Heart left ventricle (tissue), 16 donors: ENCODE results near the gene CCDC134. TPM values are rescaled to one million over a fixed set of nuclear protein-coding genes. Genes with fewer than 3 reads are reported as not detected.

Experiments
- ATAC-seq, 4 donors: fragments of 200-7000 bp; cut with Tn5 transposase; one replicate each; pipeline ENCODE4 v1.9.1; 2020 to 2022; ENCODE audit warnings: moderate library complexity in 4 of 4, mild to moderate bottlenecking in 3 of 4, moderate number of reproducible peaks in 1 of 4
- DNase-seq, 5 donors: peaks; one replicate each; pipeline ENCODE4 v3.0.0-alpha.2; 2020
- H3K27ac ChIP-seq, 12 donors: fragments of 200-600 bp; sonication (generic) in 4 of 12; one replicate each; pipeline versions ENCODE4 v1.5.0 to v1.8.0; 2016 to 2022; ENCODE audit warnings: mild to moderate bottlenecking in 2 of 12
- H3K27me3 ChIP-seq, 9 donors: fragments of 200-600 bp; sonication (generic) in 2 of 9; one replicate each; pipeline versions ENCODE4 v1.5.1 to v1.8.0; 2016 to 2022; ENCODE audit warnings: mild to moderate bottlenecking in 3 of 9
- H3K36me3 ChIP-seq, 9 donors: fragments of 200-600 bp; sonication (generic) in 2 of 9; one replicate each; pipeline versions ENCODE4 v1.5.0 to v1.8.0; 2018 to 2022; ENCODE audit warnings: mild to moderate bottlenecking in 2 of 9
- H3K4me1 ChIP-seq, 12 donors: fragments of 200-600 bp; sonication (generic) in 4 of 12; one replicate each; pipeline versions ENCODE4 v1.5.0 to v1.8.0; 2016 to 2022; ENCODE audit warnings: mild to moderate bottlenecking in 3 of 12
- H3K4me3 ChIP-seq, 12 donors: fragments of 200-600 bp; sonication (generic) in 4 of 12; one replicate each; pipeline versions ENCODE4 v1.5.0 to v1.8.0; 2017 to 2022; ENCODE audit warnings: mild to moderate bottlenecking in 9 of 12, moderate library complexity in 4 of 12
- H3K9me3 ChIP-seq, 12 donors: fragments of 200-600 bp; sonication (generic) in 4 of 12; one replicate each; pipeline versions ENCODE4 v1.5.0 to v1.8.0; 2016 to 2022; ENCODE audit warnings: mild to moderate bottlenecking in 1 of 12
- CTCF ChIP-seq, 12 donors: fragments of 200-600 bp; sonication (generic) in 4 of 12; IDR thresholded peaks; one replicate each; pipeline versions ENCODE4 v1.5.0 to v1.8.0; 2018 to 2022; ENCODE audit warnings: antibody characterized with exemption in 12 of 12, mild to moderate bottlenecking in 5 of 12
- POLR2A ChIP-seq, 2 donors: fragments of 450-650 bp; IDR thresholded peaks; one replicate each; pipeline ENCODE4 v1.6.1; 2017; ENCODE audit warnings: antibody characterized with exemption in 2 of 2, mild to moderate bottlenecking in 2 of 2, moderate library complexity in 2 of 2
- WGBS, 4 donors: extraction: QIAGEN DNeasy Blood & Tissue Kit in 2 of 4; methylation state at CpG; one replicate each; pipeline versions ENCODE4 v1.1.5 to v1.1.7; 2013 to 2018; 5-methylcytosine and 5-hydroxymethylcytosine counted together
- intact Hi-C, 10 donors: fragments of 100-400 bp; cut with DNase I; formaldehyde crosslinking; loops; one replicate each; pipeline versions ENCODE4 v1.11.1 to v1.14.2; 2022
- polyA plus RNA-seq, 2 donors: library from polyadenylated mRNA; stranded (reverse); fragments of 200-250 nt; gene quantifications; one replicate each; pipeline ENCODE4 v1.2.3, GENCODE V29; 2013
- total RNA-seq, 9 donors: library from RNA; depleted of rRNA in 2 of 9; stranded (reverse); fragments of >200 nt in 2 of 9; fragmentation: NEBNext Ultra II Directional in 3 of 9; extraction: Animal tissue kit (Norgen Biotek cat#: 25700) in 3 of 9; gene quantifications; one replicate each; pipeline versions ENCODE4 v1.1.0 to v1.2.4, GENCODE V29; 2016 to 2023
- donor health status: ischemic (EF 13 %, LVEDD 7.1; RV severe dilation, severe dysfunction).
- donor health status: healthy with polysubstance abuse.
- donor health status: DM: no; HTN: yes; CAD: no.
- donor health status: DM: no; HTN: no; CAD: no.
- donor health status: ischemic (EF 25% LVEDD 6.9; RV normal size, moderate dysfunction).
- donor health status: ischemic (EF 25% LVEDD 5.7; RV mildly dilated, moderate dysfunction).
- donor health status: healthy.
- donor health status: DM: yes; HTN: yes; CAD: no.
- donor health status: ischemic (EF 35%, LVEDD 5.7; RV mildly dilated, moderate dysfunction).
- donor health status: nonischemic (EF 11% LVEDD 7.7; RV severe dilation, severe dysfunction).
- donor health status: DM: yes; HTN: yes; CAD: no.
- donor health status: PGD.
- donor health status: ischemic (EF 29% LVEDD 5.4; RV normal size, mild dysfunction).
- donor health status: nonischemic (EF 23%, LVEDD 6.1; RV moderate dilation, normal function).

Gene CCDC134
- total and polyA plus RNA-seq, 11 donors: 2.2 to 10.2 (median 3.5) TPM

GRCh38 chr22:41815716-41816115, 15.2 kb downstream of the CCDC134 start:
- DNase-seq: no peak
- Histone ChIP-seq H3K4me3 (no peak overlapping the region), H3K27me3 (no peaks in the 10 kb centered on the region), H3K36me3 (peaks cover 0 to 29% (median 23%) of the 10 kb centered on the region in 9 donors), H3K9me3 (no peaks in the 10 kb centered on the region), H3K4me1 (no peaks in the 10 kb centered on the region), H3K27ac (no peak overlapping the region)
- WGBS, 4 donors: 87 to 99% (median 95%) methylated on average over 3 of the region's 3 CpGs
- no peak for ATAC-seq
- TF ChIP-seq POLR2A (IDR thresholded peaks at IDR 0.05): no peak
- TF ChIP-seq CTCF (IDR thresholded peaks at IDR 0.05): no peak
- intact Hi-C loops: no loop called here

GRCh38 chr22:41816241-41816640, 15.8 kb downstream of the CCDC134 start:
- Histone ChIP-seq H3K27me3 (no peaks in the 10 kb centered on the region), H3K27ac (no peak overlapping the region), H3K4me3 (no peak overlapping the region), H3K36me3 (peaks cover 0 to 28% (median 19%) of the 10 kb centered on the region in 9 donors), H3K9me3 (no peaks in the 10 kb centered on the region), H3K4me1 (no peaks in the 10 kb centered on the region)
- TF ChIP-seq CTCF (IDR thresholded peaks at IDR 0.05) (no peak), POLR2A (IDR thresholded peaks at IDR 0.05) (no peak)
- WGBS, 4 donors: 92 to 95% (median 94%) methylated on average over 1 of the region's 1 CpG
- ATAC-seq (no peak), DNase-seq (no peak)
- intact Hi-C loops: no loop called here

- intact Hi-C loops: no loop called here
- WGBS, 4 donors: 91 to 97% (median 95%) methylated on average over 2 of the region's 2 CpGs
- H3K27ac ChIP-seq: no peak overlapping the region
- no peaks in the 10 kb centered on the region for H3K9me3 ChIP-seq
- H3K4me1 ChIP-seq: no peaks in the 10 kb centered on the region
- no peaks in the 10 kb centered on the region for H3K27me3 ChIP-seq
- no peak for TF ChIP-seq POLR2A (IDR thresholded peaks at IDR 0.05)
- ATAC-seq: no peak
- H3K4me3 ChIP-seq: no peak overlapping the region
- H3K36me3 ChIP-seq: peaks cover 0 to 28% (median 14%) of the 10 kb centered on the region in 9 donors
- DNase-seq: no peak
These were observed 16.4 kb downstream of the CCDC134 start for GRCh38 chr22:41816871-41817270.

- H3K36me3 ChIP-seq: peaks cover 0 to 24% (median 10%) of the 10 kb centered on the region in 9 donors
- no peaks in the 10 kb centered on the region for H3K4me1 ChIP-seq
- H3K27ac ChIP-seq: no peak overlapping the region
- no peak for TF ChIP-seq POLR2A (IDR thresholded peaks at IDR 0.05)
- TF ChIP-seq CTCF (IDR thresholded peaks at IDR 0.05): no peak
- 85 to 90% (median 87%) methylated on average over 5 of the region's 5 CpGs for WGBS, 4 donors
- intact Hi-C loops: no loop called here
- no peaks in the 10 kb centered on the region for H3K27me3 ChIP-seq
- no peak for DNase-seq
- H3K9me3 ChIP-seq: no peaks in the 10 kb centered on the region
- ATAC-seq: no peak
- no peak overlapping the region for H3K4me3 ChIP-seq
These were observed 17.5 kb downstream of the CCDC134 start for GRCh38 chr22:41818011-41818410.

GRCh38 chr22:41818596-41818995, 18.1 kb downstream of the CCDC134 start:
- 88 to 98% (median 90%) methylated on average over 6 of the region's 6 CpGs for WGBS, 4 donors

More at GRCh38 chr22:41818596-41818995, 18.1 kb downstream of the CCDC134 start:
- no peak overlapping the region for H3K4me3 ChIP-seq
- H3K27ac ChIP-seq: no peak overlapping the region
- TF ChIP-seq POLR2A (IDR thresholded peaks at IDR 0.05) (no peak), CTCF (IDR thresholded peaks at IDR 0.05) (no peak)
- no peaks in the 10 kb centered on the region for H3K27me3 ChIP-seq
- no peaks in the 10 kb centered on the region for H3K4me1 ChIP-seq
- DNase-seq: no peak
- no peak for ATAC-seq
- intact Hi-C loops: no loop called here
- H3K9me3 ChIP-seq: no peaks in the 10 kb centered on the region
- peaks cover 0 to 20% (median 10%) of the 10 kb centered on the region in 9 donors for H3K36me3 ChIP-seq
